Left ventricle myocardium inferior (tissue), 1 donor: ENCODE data around the gene VWF. TPM values are rescaled to one million over a fixed set of nuclear protein-coding genes. Genes with fewer than 3 reads are reported as not detected.

Experiments
- DNase-seq: peaks from one replicate; pipeline ENCODE4 v3.0.0-alpha.2; 2020
- H3K27ac ChIP-seq: fragments of 200-600 bp; replicated peaks from 2 replicates; pipeline ENCODE4 v1.8.0; 2021
- H3K27me3 ChIP-seq: fragments of 200-600 bp; 2 replicates; pipeline ENCODE4 v1.8.0; 2021; ENCODE audit warnings: low read depth
- H3K36me3 ChIP-seq: fragments of 200-600 bp; 2 replicates; pipeline ENCODE4 v1.8.0; 2021
- H3K4me1 ChIP-seq: fragments of 200-600 bp; 2 replicates; pipeline ENCODE4 v1.8.0; 2021
- H3K4me3 ChIP-seq: fragments of 200-600 bp; 2 replicates; pipeline ENCODE4 v1.8.0; 2021; ENCODE audit warnings: mild to moderate bottlenecking, moderate library complexity
- H3K9me3 ChIP-seq: fragments of 200-600 bp; replicated peaks from 2 replicates; pipeline ENCODE4 v1.8.0; 2021
- intact Hi-C: fragments of 100-400 bp; cut with micrococcal nuclease; formaldehyde crosslinking; loops from one replicate; pipeline ENCODE4 v1.11.0; 2022
- total RNA-seq: library from RNA; stranded (reverse); fragmentation: NEBNext Ultra II Directional; extraction: Animal tissue kit (Norgen Biotek cat#: 25700); gene quantifications from one replicate; pipeline ENCODE4 v1.2.1, GENCODE V29; 2021
- TF ChIP-seq, protein P1 (sequence below): fragments of 200-600 bp; IDR thresholded peaks from 2 replicates; pipeline ENCODE4 v1.8.0; 2021; ENCODE audit warnings: antibody characterized with exemption, mild to moderate bottlenecking, borderline replicate concordance
- donor health status: DM: no; HTN: yes; CAD: no; lungs with severe emphysema.

VWF gene
- total RNA-seq, 1 donor from 2014 or later, result 250 TPM

DNA sequence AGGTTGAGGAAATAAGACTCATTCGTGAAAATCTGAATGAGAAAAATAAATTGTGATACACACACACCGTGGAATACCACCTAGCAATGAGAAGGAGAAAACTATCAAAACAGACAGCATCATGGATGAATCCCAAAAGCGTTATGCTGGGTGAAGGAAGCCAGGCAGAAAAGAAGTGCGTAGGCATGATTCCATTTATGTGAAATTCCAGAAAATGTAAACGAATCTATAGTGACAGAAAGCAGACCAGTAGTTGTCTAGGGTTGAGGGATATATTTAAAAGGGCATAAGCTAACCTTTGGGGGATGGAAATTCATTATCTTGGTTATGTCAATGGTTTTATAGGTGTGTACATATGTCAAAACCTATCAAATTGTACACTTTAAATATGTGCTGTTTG is 136.9 kb downstream of the VWF start:
- H3K27ac ChIP-seq, result no peak overlapping the region

GRCh38 chr12:5985471-5985870 is 139.0 kb downstream of the VWF start:
- Histone ChIP-seq H3K27me3 (no peaks in the 10 kb centered on the region), H3K36me3 (peaks cover 27% of the 10 kb centered on the region), H3K27ac (no peak overlapping the region), H3K9me3 (no peaks in the 10 kb centered on the region), H3K4me3 (no peak overlapping the region), H3K4me1 (peaks cover 6% of the 10 kb centered on the region)
- TF ChIP-seq, protein P1, sequence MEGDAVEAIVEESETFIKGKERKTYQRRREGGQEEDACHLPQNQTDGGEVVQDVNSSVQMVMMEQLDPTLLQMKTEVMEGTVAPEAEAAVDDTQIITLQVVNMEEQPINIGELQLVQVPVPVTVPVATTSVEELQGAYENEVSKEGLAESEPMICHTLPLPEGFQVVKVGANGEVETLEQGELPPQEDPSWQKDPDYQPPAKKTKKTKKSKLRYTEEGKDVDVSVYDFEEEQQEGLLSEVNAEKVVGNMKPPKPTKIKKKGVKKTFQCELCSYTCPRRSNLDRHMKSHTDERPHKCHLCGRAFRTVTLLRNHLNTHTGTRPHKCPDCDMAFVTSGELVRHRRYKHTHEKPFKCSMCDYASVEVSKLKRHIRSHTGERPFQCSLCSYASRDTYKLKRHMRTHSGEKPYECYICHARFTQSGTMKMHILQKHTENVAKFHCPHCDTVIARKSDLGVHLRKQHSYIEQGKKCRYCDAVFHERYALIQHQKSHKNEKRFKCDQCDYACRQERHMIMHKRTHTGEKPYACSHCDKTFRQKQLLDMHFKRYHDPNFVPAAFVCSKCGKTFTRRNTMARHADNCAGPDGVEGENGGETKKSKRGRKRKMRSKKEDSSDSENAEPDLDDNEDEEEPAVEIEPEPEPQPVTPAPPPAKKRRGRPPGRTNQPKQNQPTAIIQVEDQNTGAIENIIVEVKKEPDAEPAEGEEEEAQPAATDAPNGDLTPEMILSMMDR, result no peak
- no peak for DNase-seq
- intact Hi-C loops, result no loop called here

More for the DNA sequence above, 136.9 kb downstream of the VWF start:
- DNase-seq, result no peak
- Histone ChIP-seq H3K4me3 (no peak overlapping the region), H3K4me1 (peaks cover 6% of the 10 kb centered on the region), H3K27me3 (no peaks in the 10 kb centered on the region), H3K9me3 (no peaks in the 10 kb centered on the region), H3K36me3 (peaks cover 25% of the 10 kb centered on the region)
- TF ChIP-seq, protein P1, result no peak
- intact Hi-C loops, result no loop called here

- intact Hi-C loops, result no loop called here
- peaks cover 29% of the 10 kb centered on the region for H3K36me3 ChIP-seq
- DNase-seq, result no peak
Observed at GRCh38 chr12:5984873-5985272, 139.6 kb downstream of the VWF start.

DNA sequence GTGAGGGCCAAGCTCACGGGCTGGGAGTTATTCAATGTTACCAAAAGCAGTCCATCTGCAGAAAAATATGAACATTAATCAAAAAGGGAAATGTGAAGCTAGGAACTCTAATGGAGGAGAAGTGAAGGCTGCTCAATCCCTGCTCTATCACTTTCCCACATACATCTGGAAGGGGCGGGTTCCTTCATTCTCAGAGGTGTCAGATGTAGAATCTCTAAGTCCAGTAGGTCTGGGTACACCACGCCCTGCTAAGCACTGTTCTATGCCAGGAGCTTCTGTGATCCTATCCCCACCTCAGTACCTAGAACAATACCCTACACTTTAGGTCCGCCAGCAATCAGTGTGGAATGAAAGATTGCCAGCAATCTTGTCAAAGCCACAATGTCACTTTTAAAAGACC is 142.4 kb downstream of the VWF start:
- intact Hi-C loops, result no loop called here
- TF ChIP-seq, protein P1, result no peak

More at GRCh38 chr12:5984873-5985272, 139.6 kb downstream of the VWF start:
- no peaks in the 10 kb centered on the region for H3K27me3 ChIP-seq
- H3K4me1 ChIP-seq, result peaks cover 6% of the 10 kb centered on the region
- no peak overlapping the region for H3K27ac ChIP-seq
- TF ChIP-seq, protein P1, result no peak
- H3K9me3 ChIP-seq, result no peaks in the 10 kb centered on the region
- no peak overlapping the region for H3K4me3 ChIP-seq

DNA sequence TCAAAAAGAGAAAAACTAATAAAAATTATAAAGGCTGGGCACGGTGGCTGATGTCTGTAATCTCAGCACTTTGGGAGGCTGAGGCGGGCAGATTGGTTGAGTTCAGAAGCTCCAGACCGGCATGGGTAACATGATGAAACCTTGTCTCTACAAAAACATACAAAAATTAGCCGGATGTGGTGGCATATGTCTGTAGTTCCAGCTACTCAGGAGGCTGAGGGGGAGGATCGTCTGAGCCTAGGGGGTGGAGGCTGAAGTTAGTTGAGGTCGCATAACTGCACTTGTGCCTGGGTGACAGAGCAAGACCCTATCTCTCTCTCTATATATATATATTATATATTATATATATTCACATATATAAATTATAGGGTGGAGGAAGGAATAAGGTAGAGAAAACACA is 146.9 kb downstream of the VWF start:
- peaks cover 45% of the 10 kb centered on the region for H3K4me1 ChIP-seq
- peaks cover 9% of the 10 kb centered on the region for H3K27me3 ChIP-seq
- H3K36me3 ChIP-seq, result peaks cover 45% of the 10 kb centered on the region
- TF ChIP-seq, protein P1, result no peak
- DNase-seq, result no peak
- no peaks in the 10 kb centered on the region for H3K9me3 ChIP-seq
- intact Hi-C loops, result no loop called here
- no peak overlapping the region for H3K27ac ChIP-seq
- H3K4me3 ChIP-seq, result no peak overlapping the region

More for the DNA sequence above, 142.4 kb downstream of the VWF start:
- Histone ChIP-seq H3K36me3 (peaks cover 30% of the 10 kb centered on the region), H3K27me3 (peaks cover 9% of the 10 kb centered on the region), H3K4me1 (peaks cover 6% of the 10 kb centered on the region), H3K9me3 (no peaks in the 10 kb centered on the region), H3K4me3 (no peak overlapping the region), H3K27ac (no peak overlapping the region)
- no peak for DNase-seq
